HEK293 (cell line): ENCODE data around the gene CRYBB3.

Experiments used
- CTCF ChIP-seq: fragments of 450-650 bp; formaldehyde crosslinking; IDR thresholded peaks from 2 replicates; pipeline ENCODE4 v1.5.1; 2016; ENCODE audit warnings: missing biosample characterization, missing genetic modification characterization
- HOXA7 ChIP-seq: sonication (generic); formaldehyde crosslinking; IDR thresholded peaks from 2 replicates; pipeline ENCODE4 v1.8.1; 2022; ENCODE audit warnings: missing genetic modification reagents, borderline replicate concordance
- TCF7L2 ChIP-seq: IDR thresholded peaks from 2 replicates; pipeline ENCODE4 v1.6.1; 2011; ENCODE audit warnings: low read depth, mild to moderate bottlenecking, inconsistent platforms, low read length, moderate library complexity, borderline replicate concordance
- ZNF121 ChIP-seq: fragments of 450-650 bp; formaldehyde crosslinking; IDR thresholded peaks from 2 replicates; pipeline ENCODE4 v1.5.1; 2016; ENCODE audit warnings: missing biosample characterization, missing genetic modification characterization
- ZNF175 ChIP-seq: fragments of 450-650 bp; formaldehyde crosslinking; IDR thresholded peaks from 2 replicates; pipeline ENCODE4 v1.5.1; 2016; ENCODE audit warnings: missing biosample characterization, missing genetic modification characterization
- ZNF280D ChIP-seq: fragments of 450-650 bp; formaldehyde crosslinking; IDR thresholded peaks from 2 replicates; pipeline ENCODE4 v1.5.1; 2016; ENCODE audit warnings: missing biosample characterization, missing genetic modification characterization
- ZNF416 ChIP-seq: fragments of 450-650 bp; formaldehyde crosslinking; IDR thresholded peaks from 2 replicates; pipeline ENCODE4 v1.5.1; 2016; ENCODE audit warnings: missing biosample characterization, missing genetic modification characterization
- ZNF639 ChIP-seq: fragments of 450-650 bp; formaldehyde crosslinking; IDR thresholded peaks from 2 replicates; pipeline ENCODE4 v1.5.1; 2016; ENCODE audit warnings: missing biosample characterization, missing genetic modification characterization
- ZSCAN30 ChIP-seq: fragments of 450-650 bp; IDR thresholded peaks from 2 replicates; pipeline ENCODE4 v1.5.1; 2018; ENCODE audit warnings: missing biosample characterization, mild to moderate bottlenecking, missing genetic modification characterization, moderate library complexity
- TF ChIP-seq, protein P1 (sequence below): IDR thresholded peaks from 2 replicates; pipeline ENCODE4 v1.6.1; 2011; ENCODE audit warnings: mild to moderate bottlenecking, low read depth, low read length, borderline replicate concordance

GRCh38 chr22:25169278-25170031, 30.2 kb upstream of the CRYBB3 start:
- TF ChIP-seq CTCF (tag by site-specific recombination) (no peak), HOXA7 (no peak), ZNF639 (tag by site-specific recombination) (no peak), ZNF175 (tag by site-specific recombination) (no peak), TCF7L2 (no peak), ZNF416 (tag by site-specific recombination) (no peak), ZNF280D (tag by site-specific recombination) (no peak), ZNF121 (tag by site-specific recombination) (no peak), ZSCAN30 (tag by site-specific recombination) (no peak)
- TF ChIP-seq, protein P1, sequence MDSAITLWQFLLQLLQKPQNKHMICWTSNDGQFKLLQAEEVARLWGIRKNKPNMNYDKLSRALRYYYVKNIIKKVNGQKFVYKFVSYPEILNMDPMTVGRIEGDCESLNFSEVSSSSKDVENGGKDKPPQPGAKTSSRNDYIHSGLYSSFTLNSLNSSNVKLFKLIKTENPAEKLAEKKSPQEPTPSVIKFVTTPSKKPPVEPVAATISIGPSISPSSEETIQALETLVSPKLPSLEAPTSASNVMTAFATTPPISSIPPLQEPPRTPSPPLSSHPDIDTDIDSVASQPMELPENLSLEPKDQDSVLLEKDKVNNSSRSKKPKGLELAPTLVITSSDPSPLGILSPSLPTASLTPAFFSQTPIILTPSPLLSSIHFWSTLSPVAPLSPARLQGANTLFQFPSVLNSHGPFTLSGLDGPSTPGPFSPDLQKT, result no peak
